SK-N-MC (cell line): ENCODE data around the gene PKD2.

ENCODE experiments used
- EZH2 ChIP-seq: fragments of 200-600 bp; sonication (generic); IDR thresholded peaks from one replicate; pipeline ENCODE4 v1.6.1; 2017; ENCODE audit warnings: antibody characterized with exemption
- POLR2AphosphoS5 ChIP-seq: IDR thresholded peaks from 2 replicates; pipeline ENCODE4 v1.6.1; 2012; ENCODE audit warnings: mild to moderate bottlenecking, low read depth, low read length, borderline replicate concordance

DNA sequence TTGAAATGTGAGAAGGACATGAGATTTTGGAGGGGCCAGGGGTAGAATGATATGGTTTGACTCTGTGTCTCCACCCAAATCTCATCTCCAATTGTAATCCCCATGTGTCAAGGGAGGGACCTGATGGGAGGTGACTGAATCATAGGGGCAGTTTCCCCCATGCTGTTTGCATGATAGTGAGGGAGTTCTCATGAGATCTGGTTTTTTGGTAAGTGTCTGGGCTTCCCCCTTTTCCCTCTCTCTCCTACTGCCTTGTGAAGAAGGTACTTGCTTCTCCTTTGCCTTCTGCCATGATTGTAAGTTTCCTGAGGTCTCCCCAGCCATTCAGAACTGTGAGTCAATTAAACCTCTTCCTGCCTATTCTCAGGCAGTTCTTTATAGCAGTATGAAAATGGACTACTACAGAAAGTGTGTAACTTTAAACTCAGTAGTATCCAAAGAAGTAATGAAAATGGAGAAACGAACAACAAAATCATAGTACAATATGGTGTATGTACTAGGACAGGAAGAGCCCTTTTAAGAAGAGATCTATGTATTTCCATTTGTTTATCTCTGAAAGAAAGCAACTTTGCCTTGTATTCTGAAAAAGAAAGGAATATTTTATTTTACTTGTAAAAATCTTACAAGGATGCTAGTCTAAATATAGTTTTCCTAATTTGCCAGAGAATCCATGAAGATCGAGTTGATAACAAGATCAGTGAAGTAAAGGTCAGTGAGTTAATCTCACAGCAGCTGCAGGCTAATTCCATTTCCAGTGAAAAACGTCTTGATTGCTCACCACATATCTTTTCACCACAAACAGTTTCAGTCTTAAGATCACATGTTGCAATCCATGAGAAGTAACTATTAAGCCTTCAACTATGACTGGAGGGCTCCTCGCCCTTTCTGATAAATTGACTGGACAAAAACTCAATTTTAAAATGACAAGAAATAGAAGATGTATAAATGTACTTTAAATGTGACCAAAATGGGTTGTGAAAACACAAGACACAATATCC lies 20.5 kb downstream of the PKD2 start:
- TF ChIP-seq EZH2 (no peak), POLR2AphosphoS5 (no peak)
